Stomach smooth muscle (tissue), 2 donors: ENCODE measurements around the gene FLOT1.

Experiments used
- H3K27ac ChIP-seq: one replicate; pipeline ENCODE4 v1.7.0; 2013; ENCODE audit warnings: mild to moderate bottlenecking, low read length, inconsistent platforms
- H3K27me3 ChIP-seq, 2 donors: one replicate each; pipeline ENCODE4 v1.7.0; 2013; ENCODE audit warnings: low read length in 2 of 2; ENCODE audit not compliant: insufficient read depth in 2 of 2, control insufficient read depth in 1 of 2
- H3K36me3 ChIP-seq, 2 donors: one replicate each; pipeline ENCODE4 v1.7.0; 2013; ENCODE audit warnings: low read length in 2 of 2; ENCODE audit not compliant: control insufficient read depth in 2 of 2, insufficient read depth in 2 of 2
- H3K4me1 ChIP-seq: one replicate; pipeline ENCODE4 v1.7.0; 2013; ENCODE audit warnings: low read length; ENCODE audit not compliant: control insufficient read depth, insufficient read depth
- H3K4me3 ChIP-seq, 2 donors: one replicate each; pipeline ENCODE4 v1.7.0; 2013; ENCODE audit warnings: low read length in 2 of 2
- H3K9ac ChIP-seq, 2 donors: one replicate each; pipeline ENCODE4 v1.7.0; 2013; ENCODE audit warnings: low read length in 2 of 2, mild to moderate bottlenecking in 1 of 2
- H3K9me3 ChIP-seq, 2 donors: one replicate each; pipeline ENCODE4 v1.7.0; 2013; ENCODE audit warnings: low read length in 2 of 2; ENCODE audit not compliant: control insufficient read depth in 2 of 2
- donor health status: healthy.
- donor health status: Pancreatic carcinoma.

The FLOT1 gene

DNA sequence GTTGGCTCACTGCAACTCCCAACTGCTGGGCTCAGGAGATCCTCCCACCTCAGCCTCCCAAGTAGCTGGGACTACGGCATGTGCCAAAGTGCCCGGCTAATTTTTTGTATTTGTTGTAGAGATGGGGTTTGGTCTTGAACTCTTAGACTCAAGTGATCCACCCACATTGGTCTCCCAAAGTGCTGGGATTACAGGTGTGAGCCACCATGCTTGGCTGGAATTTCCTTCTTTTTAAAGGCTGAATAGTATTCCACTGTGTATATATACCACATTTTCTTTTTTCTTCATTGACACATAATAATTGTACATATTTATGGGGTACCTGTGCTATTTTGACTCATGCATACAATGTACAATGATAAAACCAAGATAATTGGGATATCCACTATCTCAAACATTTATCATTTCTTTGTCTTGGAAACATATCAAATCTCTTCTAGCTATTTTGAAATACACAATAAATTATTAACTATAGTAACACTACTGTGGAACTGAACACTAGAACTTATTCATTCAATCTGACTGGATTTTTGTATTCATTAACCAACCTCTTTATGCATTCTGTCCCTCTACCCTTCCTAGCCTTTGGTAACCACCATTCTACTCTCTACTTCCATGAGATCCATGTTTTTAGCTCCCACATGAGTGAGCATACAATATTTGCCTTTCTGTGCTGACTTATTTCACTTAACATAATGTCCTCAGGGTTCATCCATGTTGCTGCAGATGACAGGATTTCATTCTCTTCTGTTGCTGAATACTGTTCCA, 33.2 kb downstream of the FLOT1 start:
- peaks cover 51 to 53% of the 10 kb centered on the region in 2 donors for H3K36me3 ChIP-seq
- no peaks in the 10 kb centered on the region for H3K9me3 ChIP-seq
- no peak overlapping the region for H3K27ac ChIP-seq
- H3K27me3 ChIP-seq = no peaks in the 10 kb centered on the region
- peaks cover 2% of the 10 kb centered on the region for H3K4me1 ChIP-seq
- H3K9ac ChIP-seq = no peak overlapping the region
- no peak overlapping the region for H3K4me3 ChIP-seq

DNA sequence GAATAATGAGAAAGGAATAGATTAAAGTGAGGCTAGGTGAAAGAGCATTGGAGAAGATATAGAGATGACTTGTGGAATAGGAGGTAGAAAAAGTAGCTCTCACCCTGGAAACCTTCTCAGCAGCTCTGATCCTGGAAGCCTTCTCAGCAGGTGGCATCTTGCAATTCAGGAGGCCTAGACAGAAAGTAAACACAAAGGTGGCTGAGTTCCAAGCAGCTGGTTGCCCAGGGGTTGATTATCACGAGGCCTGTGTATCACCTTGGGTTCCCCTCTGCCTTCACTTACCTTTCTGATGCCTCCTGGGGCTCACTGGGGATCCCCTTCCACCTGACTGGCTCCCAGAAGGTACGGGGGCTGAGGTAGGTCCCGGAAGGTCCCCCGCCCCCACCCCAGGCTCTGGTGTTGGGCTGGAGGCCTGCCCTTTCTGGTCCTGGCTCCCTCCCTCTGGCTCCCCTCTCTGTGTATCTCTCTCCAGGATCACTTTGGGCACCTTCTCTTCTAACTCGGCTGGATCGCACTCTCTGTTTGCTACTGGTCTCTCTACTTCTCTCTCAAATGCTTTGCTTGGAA, 35.1 kb downstream of the FLOT1 start:
- peaks cover 2% of the 10 kb centered on the region for H3K4me1 ChIP-seq
- no peak overlapping the region for H3K27ac ChIP-seq
- H3K9ac ChIP-seq = no peak overlapping the region
- H3K36me3 ChIP-seq = peaks cover 49 to 50% of the 10 kb centered on the region in 2 donors
- no peaks in the 10 kb centered on the region for H3K9me3 ChIP-seq
- H3K4me3 ChIP-seq = no peak overlapping the region
- H3K27me3 ChIP-seq = no peaks in the 10 kb centered on the region

DNA sequence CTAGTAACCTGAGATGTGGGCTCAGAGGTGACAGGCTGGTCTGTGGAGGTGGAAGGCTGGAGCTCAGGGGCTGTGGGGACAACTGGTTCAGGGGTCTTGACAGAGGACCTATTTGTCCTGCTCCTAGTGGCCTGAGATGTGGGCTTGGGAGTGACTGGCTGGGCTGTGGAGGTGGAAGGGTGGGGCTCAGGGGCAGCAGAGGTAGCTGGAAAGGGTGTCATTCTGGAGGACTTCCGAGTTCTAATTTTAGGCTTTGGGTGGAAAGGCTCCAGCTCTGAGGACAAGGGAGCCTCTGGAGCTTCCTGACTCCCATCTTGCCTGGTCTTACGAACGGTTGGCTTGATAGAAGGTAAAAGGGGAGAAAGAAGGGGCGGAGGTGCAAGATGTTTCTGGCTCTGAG, 36.9 kb downstream of the FLOT1 start:
- Histone ChIP-seq H3K27ac (no peak overlapping the region), H3K9me3 (no peaks in the 10 kb centered on the region), H3K9ac (no peak overlapping the region), H3K4me1 (peaks cover 2% of the 10 kb centered on the region), H3K27me3 (no peaks in the 10 kb centered on the region), H3K36me3 (peaks cover 35 to 37% of the 10 kb centered on the region in 2 donors), H3K4me3 (no peak overlapping the region)

DNA sequence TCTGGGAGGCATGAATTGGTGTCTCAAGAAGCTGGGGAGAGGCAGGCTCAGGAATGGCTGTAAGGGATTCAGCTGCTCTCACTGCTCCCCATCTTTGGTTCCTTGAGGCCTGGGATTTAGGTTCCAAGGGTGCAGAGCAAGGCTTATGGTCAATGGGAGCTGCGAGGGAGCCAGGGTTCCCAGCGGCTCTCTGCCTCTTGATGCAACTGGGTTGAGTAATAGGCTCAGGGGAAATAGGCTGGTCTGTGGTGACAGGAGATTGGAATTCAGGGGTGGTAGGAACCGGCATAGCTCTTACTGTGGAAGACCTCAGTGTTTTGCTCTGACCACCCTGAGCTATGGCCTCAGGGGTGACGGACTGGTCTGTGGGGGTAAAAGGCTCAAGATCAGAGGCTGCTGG, 38.7 kb downstream of the FLOT1 start:
- H3K36me3 ChIP-seq = peaks cover 41 to 44% of the 10 kb centered on the region in 2 donors
- no peaks in the 10 kb centered on the region for H3K27me3 ChIP-seq
- no peak overlapping the region for H3K4me3 ChIP-seq
- H3K4me1 ChIP-seq = peaks cover 2% of the 10 kb centered on the region
- no peaks in the 10 kb centered on the region for H3K9me3 ChIP-seq
- H3K27ac ChIP-seq = no peak overlapping the region
- H3K9ac ChIP-seq = no peak overlapping the region

DNA sequence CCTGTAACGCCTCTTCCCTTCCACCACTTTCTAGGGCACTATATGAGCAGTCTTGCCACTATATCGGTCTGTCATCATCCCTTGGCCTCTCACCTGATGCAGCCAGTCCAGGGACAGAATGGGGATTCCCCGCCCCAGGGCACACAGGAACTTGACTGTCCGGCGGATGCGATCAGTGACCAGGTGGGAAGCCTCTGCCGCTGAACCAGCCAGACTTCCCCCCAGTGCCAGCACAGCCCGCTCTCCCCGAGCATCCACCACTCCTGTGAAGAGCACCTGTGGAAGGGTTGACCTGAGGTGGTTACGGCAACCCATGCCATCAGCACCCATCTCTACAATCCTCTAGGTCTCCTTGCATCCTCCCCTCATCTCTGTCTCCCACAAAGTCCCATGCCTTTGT, 39.5 kb downstream of the FLOT1 start:
- Histone ChIP-seq H3K9me3 (no peaks in the 10 kb centered on the region), H3K4me3 (no peak overlapping the region), H3K27ac (no peak overlapping the region), H3K36me3 (peaks cover 38 to 39% of the 10 kb centered on the region in 2 donors), H3K27me3 (no peaks in the 10 kb centered on the region), H3K4me1 (peaks cover 2% of the 10 kb centered on the region), H3K9ac (no peak overlapping the region)

GRCh38 chr6:30700340-30700739, 42.1 kb downstream of the FLOT1 start:
- no peaks in the 10 kb centered on the region for H3K27me3 ChIP-seq
- no peaks in the 10 kb centered on the region for H3K9me3 ChIP-seq
- no peak overlapping the region for H3K4me3 ChIP-seq
- no peak overlapping the region for H3K9ac ChIP-seq
- no peak overlapping the region for H3K27ac ChIP-seq
- H3K36me3 ChIP-seq = peaks cover 24% of the 10 kb centered on the region in 2 donors
- H3K4me1 ChIP-seq = peaks cover 2% of the 10 kb centered on the region

- Histone ChIP-seq H3K9ac (no peak overlapping the region), H3K27me3 (no peaks in the 10 kb centered on the region), H3K36me3 (peaks cover 4 to 10% of the 10 kb centered on the region in 2 donors), H3K4me1 (no peaks in the 10 kb centered on the region), H3K27ac (no peak overlapping the region), H3K9me3 (no peaks in the 10 kb centered on the region), H3K4me3 (no peak overlapping the region)
These were observed 46.1 kb downstream of the FLOT1 start for GRCh38 chr6:30696432-30696831.

DNA sequence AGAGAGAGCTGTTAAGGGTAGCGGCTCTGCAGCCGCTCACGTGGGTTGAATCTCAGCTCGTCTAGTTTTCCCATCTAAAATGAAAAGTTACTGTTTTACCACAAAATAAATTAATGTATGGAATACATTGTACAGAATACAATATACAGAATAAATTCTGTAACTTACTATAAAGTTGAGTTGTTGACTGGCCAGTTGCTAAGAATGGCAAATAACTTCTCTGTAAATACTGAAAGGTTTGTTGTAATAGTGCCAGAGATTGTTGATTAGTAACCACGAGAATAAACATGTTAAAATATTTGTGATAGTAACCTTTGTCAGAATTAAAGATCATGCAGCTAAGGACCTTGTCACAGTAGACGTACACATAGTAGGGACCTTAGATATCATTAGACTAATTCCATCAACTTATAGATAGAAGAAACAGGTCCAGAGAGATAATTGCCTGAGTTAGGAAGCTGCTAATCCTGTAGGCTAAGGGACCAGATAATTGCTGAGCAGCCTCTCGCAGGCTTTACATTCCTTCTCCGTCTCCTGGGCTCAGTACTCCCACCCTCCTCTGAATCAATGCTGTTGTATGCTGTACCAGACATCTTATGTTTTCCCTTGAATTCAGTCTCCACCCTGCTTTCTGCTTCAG, 51.2 kb downstream of the FLOT1 start:
- peaks cover 30% of the 10 kb centered on the region for H3K4me1 ChIP-seq

GRCh38 chr6:30690403-30691207, 51.9 kb downstream of the FLOT1 start, which contains the start of gene NRM:
Gene NRM, minus strand, starts transcription at chr6:30690984. Its CDS starts 10 bp downstream, at chr6:30690974.
- Histone ChIP-seq H3K27me3 (no peaks in the 10 kb centered on the region), H3K36me3 (no peaks in the 10 kb centered on the region), H3K9me3 (no peaks in the 10 kb centered on the region), H3K27ac (peak within 1 kb of the TSS; percentile 98), H3K4me3 (peak within 1 kb of the TSS; percentile 74 to 94), H3K4me1 (peaks cover 37% of the 10 kb centered on the region), H3K9ac (peak within 1 kb of the TSS; percentile 39 to 65)

More for the DNA sequence above, 51.2 kb downstream of the FLOT1 start:
- no peaks in the 10 kb centered on the region for H3K9me3 ChIP-seq
- peak overlapping the region; percentile 74 to 94 for H3K4me3 ChIP-seq
- H3K36me3 ChIP-seq = no peaks in the 10 kb centered on the region
- H3K27ac ChIP-seq = peak overlapping the region; percentile 98
- H3K27me3 ChIP-seq = no peaks in the 10 kb centered on the region
- peak overlapping the region; percentile 39 to 65 for H3K9ac ChIP-seq

- Histone ChIP-seq H3K4me3 (peak overlapping the region; percentile 74 to 94), H3K4me1 (peaks cover 43% of the 10 kb centered on the region), H3K9ac (peak overlapping the region; percentile 39 to 47), H3K36me3 (no peaks in the 10 kb centered on the region), H3K27me3 (no peaks in the 10 kb centered on the region), H3K27ac (peak overlapping the region; percentile 98), H3K9me3 (no peaks in the 10 kb centered on the region)
These were observed 52.5 kb downstream of the FLOT1 start for GRCh38 chr6:30689985-30690384.
